ENCODE data around the gene TBC1D13.
A peak's percentile ranks its signal among the peaks of the same experiment; 100 is the strongest.
"Not testable (repeated sequence)": the region's sequence is repeated elsewhere in the genome, so short reads cannot be mapped to it uniquely, and the experiment has no call there.

DNA sequence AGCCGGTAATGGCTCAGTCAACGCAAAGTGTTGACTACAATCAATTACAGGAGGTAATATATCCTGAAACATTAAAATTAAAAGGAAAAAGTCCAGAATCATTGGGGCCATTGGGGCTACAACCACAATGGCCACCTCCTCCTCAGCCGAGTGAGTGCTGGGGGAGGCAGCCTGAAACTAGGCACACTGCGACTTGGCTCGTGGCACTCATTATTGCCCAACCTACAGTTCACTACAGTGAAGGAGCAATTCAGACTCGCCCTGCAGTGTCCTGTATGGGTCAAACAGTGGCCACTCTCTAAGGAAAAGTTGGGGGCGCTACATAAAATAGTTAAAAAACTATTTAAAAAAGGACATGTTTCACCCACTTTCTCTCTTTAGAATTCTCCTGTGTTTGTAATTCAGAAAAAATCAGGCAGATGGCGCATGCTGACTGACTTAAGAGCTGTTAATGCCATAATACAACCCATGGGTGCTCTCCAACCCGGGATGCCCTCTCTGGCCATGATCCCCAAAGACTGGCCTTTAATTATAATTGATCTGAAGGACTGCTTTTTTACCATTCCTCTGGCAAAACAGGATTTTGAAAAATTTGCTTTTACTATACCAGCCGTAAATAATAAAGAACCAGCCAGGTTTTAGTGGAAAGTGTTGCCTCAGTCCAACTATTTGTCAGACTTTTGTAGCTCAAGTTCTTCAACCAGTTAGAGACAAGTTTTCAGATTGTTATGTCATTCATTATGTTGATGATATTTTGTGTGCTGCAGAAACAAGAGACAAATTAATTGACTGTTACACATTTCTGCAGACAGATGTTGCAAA, 64.9 kb downstream of the TBC1D13 start:
- TF ChIP-seq, protein P1, sequence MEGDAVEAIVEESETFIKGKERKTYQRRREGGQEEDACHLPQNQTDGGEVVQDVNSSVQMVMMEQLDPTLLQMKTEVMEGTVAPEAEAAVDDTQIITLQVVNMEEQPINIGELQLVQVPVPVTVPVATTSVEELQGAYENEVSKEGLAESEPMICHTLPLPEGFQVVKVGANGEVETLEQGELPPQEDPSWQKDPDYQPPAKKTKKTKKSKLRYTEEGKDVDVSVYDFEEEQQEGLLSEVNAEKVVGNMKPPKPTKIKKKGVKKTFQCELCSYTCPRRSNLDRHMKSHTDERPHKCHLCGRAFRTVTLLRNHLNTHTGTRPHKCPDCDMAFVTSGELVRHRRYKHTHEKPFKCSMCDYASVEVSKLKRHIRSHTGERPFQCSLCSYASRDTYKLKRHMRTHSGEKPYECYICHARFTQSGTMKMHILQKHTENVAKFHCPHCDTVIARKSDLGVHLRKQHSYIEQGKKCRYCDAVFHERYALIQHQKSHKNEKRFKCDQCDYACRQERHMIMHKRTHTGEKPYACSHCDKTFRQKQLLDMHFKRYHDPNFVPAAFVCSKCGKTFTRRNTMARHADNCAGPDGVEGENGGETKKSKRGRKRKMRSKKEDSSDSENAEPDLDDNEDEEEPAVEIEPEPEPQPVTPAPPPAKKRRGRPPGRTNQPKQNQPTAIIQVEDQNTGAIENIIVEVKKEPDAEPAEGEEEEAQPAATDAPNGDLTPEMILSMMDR (IDR thresholded peaks at IDR 0.05): peak; percentile 0 to 67 (median 58)
- TF ChIP-seq POLR2A (IDR thresholded peaks at IDR 0.05): not testable (repeated sequence)

Measured in upper lobe of left lung (tissue), 4 donors.